ENCODE measurements around the gene TCF7L1.

DNA sequence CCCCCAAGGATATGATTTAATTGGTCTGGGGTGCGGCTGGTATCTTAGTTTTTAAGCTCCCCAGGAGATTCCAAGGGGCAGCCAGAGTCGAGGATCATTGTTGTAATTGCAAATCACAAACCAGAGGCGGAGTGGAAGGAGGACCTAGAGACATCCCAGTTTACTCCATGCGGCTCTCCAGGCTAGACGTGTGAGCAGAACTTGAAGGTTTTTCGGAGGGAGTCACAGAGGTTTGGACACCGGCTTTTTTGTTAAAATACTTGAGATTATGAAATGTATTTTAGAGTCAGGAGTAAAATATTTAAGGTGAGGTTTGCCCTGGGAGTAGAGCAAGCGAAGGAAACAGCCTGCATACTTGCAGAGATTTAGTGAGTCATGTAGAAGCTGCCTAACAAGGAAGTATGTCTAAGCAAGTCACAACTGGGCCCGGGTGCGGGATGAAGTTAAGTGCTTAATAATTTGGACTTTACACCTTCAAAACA, 155.1 kb downstream of the TCF7L1 start:
- TF ChIP-seq ZFP30 (CRISPR knock-in tag; IDR thresholded peaks at IDR 0.05) (no peak), TOX (CRISPR knock-in tag; IDR thresholded peaks at IDR 0.05; ENCODE audit: borderline replicate concordance) (no peak)

All from SK-N-SH treated with all-trans-retinoic acid at 6 μM for 48 hours (cell line).